Spleen (tissue), 7 donors: ENCODE data around the gene CIDEB.

ENCODE experiments used
- CTCF ChIP-seq, 11 experiments: fragments of 200-600 bp in 7 of 11; fragments of 450-650 bp in 4 of 11; sonication (generic) in 4 of 11; IDR thresholded peaks in 8 of 11; conservative IDR thresholded peaks in 3 of 11; 1 replicate in 7 of 11; 2 replicates in 4 of 11; pipeline versions ENCODE4 v1.4.0 to v1.8.0; 2016 to 2021; ENCODE audit warnings: antibody characterized with exemption in 11 of 11, inconsistent platforms in 4 of 11, mild to moderate bottlenecking in 1 of 11
- POLR2A ChIP-seq, 3 donors: fragments of 450-650 bp; IDR thresholded peaks; one replicate each; pipeline ENCODE4 v1.5.1; 2017; ENCODE audit warnings: antibody characterized with exemption in 3 of 3, mild to moderate bottlenecking in 1 of 3
- POLR2AphosphoS5 ChIP-seq, 3 donors: sonication (generic); formaldehyde crosslinking; IDR thresholded peaks; one replicate each; pipeline ENCODE4 v1.5.1; 2017; ENCODE audit warnings: antibody characterized with exemption in 3 of 3
- donor health status: DM: no; HTN: no; CAD: no; lungs with moderate emphysema.
- donor health status: DM: no; HTN: no; CAD: no.
- donor health status: DM: no; HTN: no; CAD: no.

- TF ChIP-seq POLR2A (IDR thresholded peaks at IDR 0.05) (no peak), POLR2AphosphoS5 (IDR thresholded peaks at IDR 0.05) (no peak), CTCF (IDR thresholded peaks at IDR 0.05 in 8 of 11, conservative IDR thresholded peaks at IDR 0.05 in 3 of 11) (no peak)
Measured at GRCh38 chr14:24259282-24260025, 48.3 kb downstream of the CIDEB start.
